HEK293 (cell line): ENCODE measurements around the gene MAMDC2.

Source experiments
- KLF10 ChIP-seq: fragments of 450-650 bp; IDR thresholded peaks from 2 replicates; pipeline ENCODE4 v1.5.1; 2018; ENCODE audit warnings: missing biosample characterization, mild to moderate bottlenecking, missing genetic modification characterization
- ZNF140 ChIP-seq: fragments of 450-650 bp; formaldehyde crosslinking; IDR thresholded peaks from 2 replicates; pipeline ENCODE4 v1.5.1; 2016; ENCODE audit warnings: missing biosample characterization, missing genetic modification characterization
- ZNF24 ChIP-seq: fragments of 450-650 bp; formaldehyde crosslinking; IDR thresholded peaks from 2 replicates; pipeline ENCODE4 v1.5.1; 2016; ENCODE audit warnings: missing biosample characterization, missing genetic modification characterization
- ZNF302 ChIP-seq: fragments of 450-650 bp; formaldehyde crosslinking; IDR thresholded peaks from 2 replicates; pipeline ENCODE4 v1.5.1; 2016; ENCODE audit warnings: missing biosample characterization, missing genetic modification characterization, low read depth
- TF ChIP-seq, protein P1 (sequence below): fragments of 450-650 bp; formaldehyde crosslinking; IDR thresholded peaks from 2 replicates; pipeline ENCODE4 v1.5.1; 2016; ENCODE audit warnings: missing biosample characterization, missing genetic modification characterization
- TF ChIP-seq, protein P2 (sequence below): fragments of 450-650 bp; formaldehyde crosslinking; IDR thresholded peaks from 2 replicates; pipeline ENCODE4 v1.5.1; 2016; ENCODE audit warnings: missing biosample characterization, missing genetic modification characterization

DNA sequence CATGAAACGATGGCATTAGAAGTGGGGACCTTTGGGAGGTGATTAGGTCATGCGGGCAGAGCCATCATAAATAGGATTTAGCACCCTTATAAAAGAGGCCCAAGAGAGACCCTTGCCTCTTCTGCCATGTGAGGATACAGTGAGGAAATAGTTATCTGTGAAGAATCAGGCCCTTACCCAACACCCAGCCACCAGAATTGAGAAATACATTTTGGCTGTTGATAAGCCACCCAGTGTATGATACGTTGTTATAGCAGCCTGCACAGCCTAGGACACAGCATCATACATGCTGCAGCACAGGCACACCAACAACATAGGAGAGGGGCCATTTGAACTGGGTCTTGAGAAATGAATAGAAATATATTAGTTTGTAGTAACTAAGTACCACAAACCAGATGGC lies 8.0 kb upstream of the MAMDC2 start:
- TF ChIP-seq, protein P1, sequence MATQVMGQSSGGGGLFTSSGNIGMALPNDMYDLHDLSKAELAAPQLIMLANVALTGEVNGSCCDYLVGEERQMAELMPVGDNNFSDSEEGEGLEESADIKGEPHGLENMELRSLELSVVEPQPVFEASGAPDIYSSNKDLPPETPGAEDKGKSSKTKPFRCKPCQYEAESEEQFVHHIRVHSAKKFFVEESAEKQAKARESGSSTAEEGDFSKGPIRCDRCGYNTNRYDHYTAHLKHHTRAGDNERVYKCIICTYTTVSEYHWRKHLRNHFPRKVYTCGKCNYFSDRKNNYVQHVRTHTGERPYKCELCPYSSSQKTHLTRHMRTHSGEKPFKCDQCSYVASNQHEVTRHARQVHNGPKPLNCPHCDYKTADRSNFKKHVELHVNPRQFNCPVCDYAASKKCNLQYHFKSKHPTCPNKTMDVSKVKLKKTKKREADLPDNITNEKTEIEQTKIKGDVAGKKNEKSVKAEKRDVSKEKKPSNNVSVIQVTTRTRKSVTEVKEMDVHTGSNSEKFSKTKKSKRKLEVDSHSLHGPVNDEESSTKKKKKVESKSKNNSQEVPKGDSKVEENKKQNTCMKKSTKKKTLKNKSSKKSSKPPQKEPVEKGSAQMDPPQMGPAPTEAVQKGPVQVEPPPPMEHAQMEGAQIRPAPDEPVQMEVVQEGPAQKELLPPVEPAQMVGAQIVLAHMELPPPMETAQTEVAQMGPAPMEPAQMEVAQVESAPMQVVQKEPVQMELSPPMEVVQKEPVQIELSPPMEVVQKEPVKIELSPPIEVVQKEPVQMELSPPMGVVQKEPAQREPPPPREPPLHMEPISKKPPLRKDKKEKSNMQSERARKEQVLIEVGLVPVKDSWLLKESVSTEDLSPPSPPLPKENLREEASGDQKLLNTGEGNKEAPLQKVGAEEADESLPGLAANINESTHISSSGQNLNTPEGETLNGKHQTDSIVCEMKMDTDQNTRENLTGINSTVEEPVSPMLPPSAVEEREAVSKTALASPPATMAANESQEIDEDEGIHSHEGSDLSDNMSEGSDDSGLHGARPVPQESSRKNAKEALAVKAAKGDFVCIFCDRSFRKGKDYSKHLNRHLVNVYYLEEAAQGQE (tag by site-specific recombination) = no peak
- TF ChIP-seq, protein P2, sequence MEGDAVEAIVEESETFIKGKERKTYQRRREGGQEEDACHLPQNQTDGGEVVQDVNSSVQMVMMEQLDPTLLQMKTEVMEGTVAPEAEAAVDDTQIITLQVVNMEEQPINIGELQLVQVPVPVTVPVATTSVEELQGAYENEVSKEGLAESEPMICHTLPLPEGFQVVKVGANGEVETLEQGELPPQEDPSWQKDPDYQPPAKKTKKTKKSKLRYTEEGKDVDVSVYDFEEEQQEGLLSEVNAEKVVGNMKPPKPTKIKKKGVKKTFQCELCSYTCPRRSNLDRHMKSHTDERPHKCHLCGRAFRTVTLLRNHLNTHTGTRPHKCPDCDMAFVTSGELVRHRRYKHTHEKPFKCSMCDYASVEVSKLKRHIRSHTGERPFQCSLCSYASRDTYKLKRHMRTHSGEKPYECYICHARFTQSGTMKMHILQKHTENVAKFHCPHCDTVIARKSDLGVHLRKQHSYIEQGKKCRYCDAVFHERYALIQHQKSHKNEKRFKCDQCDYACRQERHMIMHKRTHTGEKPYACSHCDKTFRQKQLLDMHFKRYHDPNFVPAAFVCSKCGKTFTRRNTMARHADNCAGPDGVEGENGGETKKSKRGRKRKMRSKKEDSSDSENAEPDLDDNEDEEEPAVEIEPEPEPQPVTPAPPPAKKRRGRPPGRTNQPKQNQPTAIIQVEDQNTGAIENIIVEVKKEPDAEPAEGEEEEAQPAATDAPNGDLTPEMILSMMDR (tag by site-specific recombination) = no peak
- no peak for TF ChIP-seq ZNF302
- no peak for TF ChIP-seq ZNF140 (tag by site-specific recombination)
- TF ChIP-seq ZNF24 (tag by site-specific recombination) = no peak
- TF ChIP-seq KLF10 (tag by site-specific recombination) = no peak
